Breast epithelium (tissue), 3 donors: ENCODE data around the gene DMKN.

Source experiments
- CTCF ChIP-seq, 3 donors: fragments of 450-650 bp; IDR thresholded peaks; one replicate each; pipeline ENCODE4 v1.5.1; 2016 to 2017; ENCODE audit warnings: antibody characterized with exemption in 3 of 3, mild to moderate bottlenecking in 3 of 3, moderate library complexity in 3 of 3
- POLR2A ChIP-seq: fragments of 450-650 bp; IDR thresholded peaks from one replicate; pipeline ENCODE4 v1.6.1; 2016; ENCODE audit warnings: antibody characterized with exemption, mild to moderate bottlenecking, moderate library complexity
- POLR2AphosphoS5 ChIP-seq, 3 donors: sonication (generic); formaldehyde crosslinking; IDR thresholded peaks; one replicate each; pipeline ENCODE4 v1.6.1; 2017; ENCODE audit warnings: antibody characterized with exemption in 3 of 3

- peak; percentile 94 to 98 (median 96) for TF ChIP-seq CTCF (IDR thresholded peaks at IDR 0.05)
- no peak for TF ChIP-seq POLR2A
- TF ChIP-seq POLR2AphosphoS5 (IDR thresholded peaks at IDR 0.05) = peak in 2 of 3 donors; percentile 29 to 65
Observed at GRCh38 chr19:35509861-35510625, 3.4 kb downstream of the DMKN start.
